GM21528 (cell line): ENCODE data around the gene RPH3AL.
"Not testable (repeated sequence)": the region's sequence is repeated elsewhere in the genome, so short reads cannot be mapped to it uniquely, and the experiment has no call there.

ENCODE experiments used
- ATAC-seq: cut with Tn5 transposase; IDR thresholded peaks from one replicate; pipeline ENCODE4 v1.9.1; 2021; ENCODE audit warnings: mild to moderate bottlenecking, moderate library complexity; ENCODE audit not compliant: unreplicated experiment, low FRiP score

RPH3AL gene

GRCh38 chr17:381516-381915, 28.9 kb upstream of the RPH3AL start:
- no peak for ATAC-seq

DNA sequence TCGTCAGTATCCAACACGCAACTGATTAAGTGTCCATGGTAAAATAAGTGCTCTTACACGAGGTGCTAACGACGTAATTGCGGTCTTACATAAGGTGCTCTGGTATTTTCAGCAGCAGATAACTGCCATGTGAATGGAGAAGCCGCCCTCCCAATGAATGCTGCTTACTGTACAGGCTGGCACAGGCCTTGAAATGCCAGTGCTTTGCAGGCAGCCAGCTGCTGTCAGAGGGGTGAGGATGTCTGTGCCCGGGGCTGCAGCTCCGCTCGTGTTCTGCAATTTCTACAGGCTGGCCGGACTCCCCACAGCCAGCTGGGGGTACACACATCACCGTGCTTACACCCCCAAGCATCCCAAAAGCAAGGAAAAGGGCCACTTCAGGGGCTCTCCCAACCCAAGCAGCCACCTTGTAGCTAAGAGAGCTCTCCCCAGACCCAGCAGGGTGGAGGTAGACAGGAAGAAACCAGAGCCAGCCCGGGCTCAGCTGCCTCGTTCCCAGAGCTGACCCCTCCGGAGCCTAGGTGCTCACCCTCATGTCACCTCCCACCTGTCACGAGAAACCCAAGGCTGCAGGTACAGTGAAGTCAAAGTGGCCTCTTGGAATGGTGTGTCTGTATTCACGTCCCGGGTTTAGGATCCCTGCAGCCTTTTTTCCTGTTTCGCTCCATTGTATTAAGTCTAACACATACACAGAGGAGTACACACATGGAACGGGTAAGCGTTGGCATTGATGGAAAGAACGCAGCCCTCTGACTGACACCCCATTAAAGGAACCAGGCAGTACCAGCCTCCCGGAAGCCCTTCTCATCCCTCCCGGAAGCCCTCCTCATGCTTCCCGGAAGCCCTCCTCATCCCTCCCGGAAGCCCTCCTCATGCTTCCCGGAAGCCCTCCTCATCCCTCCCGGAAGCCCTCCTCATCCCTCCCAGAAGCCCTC, 27.2 kb upstream of the RPH3AL start:
- no peak for ATAC-seq

DNA sequence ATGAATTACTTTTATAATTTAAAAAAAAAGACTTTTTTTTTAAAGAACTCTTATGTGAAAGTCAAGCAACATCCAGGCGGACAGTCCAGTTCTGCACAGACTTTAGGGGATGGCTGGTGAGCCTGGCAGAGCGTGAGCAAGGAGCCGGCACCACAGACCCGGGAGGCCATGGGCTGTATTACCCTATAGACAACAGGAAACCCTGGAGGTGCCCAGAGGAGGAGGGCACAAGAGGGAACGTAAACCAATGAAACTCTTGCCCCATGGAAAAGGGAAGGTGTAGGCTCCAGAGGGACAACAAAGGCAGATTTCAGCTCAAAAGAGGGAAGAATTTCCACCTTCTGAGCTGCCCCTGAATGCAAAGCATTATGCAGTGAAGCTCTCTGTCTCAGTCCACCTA, 25.5 kb upstream of the RPH3AL start:
- ATAC-seq: no peak

GRCh38 chr17:376936-377863, 24.6 kb upstream of the RPH3AL start:
- ATAC-seq: no peak

DNA sequence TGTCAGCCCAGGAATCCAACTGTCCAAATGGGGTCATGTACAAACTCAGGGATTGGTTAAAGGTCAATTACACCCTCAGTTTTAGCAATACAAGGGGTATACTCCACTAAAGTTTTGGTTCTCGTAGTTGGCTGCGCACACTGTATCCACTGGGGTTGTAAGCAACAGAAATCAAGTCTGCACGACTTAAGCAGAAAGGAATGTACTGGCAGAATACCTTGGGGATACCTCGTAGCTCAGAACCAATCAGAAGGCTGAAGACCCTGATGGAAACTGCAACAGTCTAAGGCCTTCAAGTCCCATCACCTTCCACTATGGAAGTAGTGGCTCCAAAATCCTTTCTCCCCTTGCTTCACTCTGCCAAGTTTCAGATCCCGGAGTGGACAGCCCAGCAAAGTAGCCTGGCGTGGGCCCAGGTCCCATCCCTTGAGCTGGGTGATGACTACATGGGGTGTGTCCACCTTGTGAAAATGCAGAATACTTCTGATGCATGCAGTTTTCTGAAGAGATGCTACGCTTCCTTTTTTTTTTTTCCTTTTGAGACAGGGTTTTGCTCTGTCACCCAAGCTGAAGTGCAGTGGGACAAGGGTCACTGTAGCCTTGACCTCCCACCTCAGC, 21.1 kb upstream of the RPH3AL start:
- no peak for ATAC-seq

- ATAC-seq: no peak
These were observed 19.8 kb upstream of the RPH3AL start for GRCh38 chr17:372157-373152.

DNA sequence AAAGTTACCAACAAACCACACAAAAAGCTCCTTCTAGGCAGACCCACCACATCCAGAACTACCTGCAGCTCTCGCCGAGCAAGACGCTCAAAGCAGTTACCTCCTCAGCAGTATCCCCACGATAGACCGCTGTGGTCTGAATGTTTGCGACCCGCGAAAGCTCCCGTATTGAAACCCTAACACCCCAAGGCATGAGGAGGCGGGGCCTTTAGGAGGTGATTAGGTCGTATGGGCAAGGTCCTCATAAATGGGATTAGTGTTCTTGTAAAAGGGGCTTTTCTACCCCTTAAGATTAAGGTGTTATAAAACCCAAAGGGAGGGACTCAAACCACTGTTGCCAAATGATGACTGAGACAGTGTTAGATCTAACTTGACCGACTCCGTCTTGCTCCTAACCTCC, 19.0 kb upstream of the RPH3AL start:
- no peak for ATAC-seq

DNA sequence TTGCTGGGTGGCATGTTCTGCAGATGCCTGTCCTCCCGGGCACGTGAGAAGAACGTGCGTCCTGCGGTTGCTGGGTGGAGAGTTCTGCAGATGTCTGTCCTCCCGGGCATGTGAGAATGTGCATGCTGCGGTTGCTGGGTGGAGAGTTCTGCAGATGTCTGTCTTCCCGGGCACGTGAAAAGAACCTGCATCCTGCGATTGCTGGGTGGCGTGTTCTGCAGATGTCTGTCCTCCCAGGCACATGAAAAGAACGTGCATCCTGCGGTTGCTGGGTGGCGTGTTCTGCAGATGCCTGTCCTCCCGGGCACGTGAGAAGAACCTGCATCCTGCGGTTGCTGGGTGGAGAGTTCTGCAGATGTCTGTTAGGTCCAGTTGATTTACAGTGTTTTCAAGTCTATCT, 15.0 kb upstream of the RPH3AL start:
- not testable (repeated sequence) for ATAC-seq

- ATAC-seq: not testable (repeated sequence)
These were observed 14.3 kb upstream of the RPH3AL start for GRCh38 chr17:366657-367615.

- ATAC-seq: no peak
These were observed 12.2 kb upstream of the RPH3AL start for GRCh38 chr17:364766-365165.

GRCh38 chr17:364308-364707, 11.7 kb upstream of the RPH3AL start:
- no peak for ATAC-seq

GRCh38 chr17:362721-363120, 10.1 kb upstream of the RPH3AL start:
- no peak for ATAC-seq

DNA sequence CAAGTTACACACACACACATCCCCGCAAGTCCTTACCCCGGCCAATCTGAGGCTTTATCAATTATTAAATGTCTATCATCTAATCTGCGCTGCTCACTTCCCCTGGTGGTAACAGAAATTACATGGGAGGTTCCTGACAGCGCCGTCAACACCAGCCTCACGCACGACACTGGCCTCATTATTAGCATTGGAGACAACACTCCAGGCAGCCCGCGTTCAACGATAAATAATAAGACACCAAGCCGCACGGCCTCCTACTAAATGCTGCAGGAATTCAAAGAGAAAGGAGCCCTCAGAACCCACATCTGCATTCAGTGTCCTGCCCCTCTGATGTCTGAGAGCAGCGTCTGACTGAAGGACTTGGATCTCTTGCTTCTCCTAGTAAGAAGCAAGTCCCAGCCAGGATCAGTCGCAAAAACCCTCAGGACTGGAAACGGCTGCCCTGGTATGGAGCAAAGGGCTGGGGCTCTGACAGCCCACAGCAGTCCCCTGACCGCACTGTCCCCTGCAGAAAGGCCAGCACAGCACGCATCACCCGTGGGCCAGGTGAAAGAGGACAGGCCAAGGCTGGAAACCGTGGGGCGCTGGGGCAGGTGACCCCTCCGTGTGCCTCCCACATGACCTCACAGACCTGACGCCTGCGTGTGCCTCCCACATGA, 7.6 kb upstream of the RPH3AL start:
- no peak for ATAC-seq

- ATAC-seq: no peak
These were observed 6.0 kb upstream of the RPH3AL start for GRCh38 chr17:358491-359151.

- no peak for ATAC-seq
These were observed 5.0 kb upstream of the RPH3AL start for GRCh38 chr17:357644-358043.

DNA sequence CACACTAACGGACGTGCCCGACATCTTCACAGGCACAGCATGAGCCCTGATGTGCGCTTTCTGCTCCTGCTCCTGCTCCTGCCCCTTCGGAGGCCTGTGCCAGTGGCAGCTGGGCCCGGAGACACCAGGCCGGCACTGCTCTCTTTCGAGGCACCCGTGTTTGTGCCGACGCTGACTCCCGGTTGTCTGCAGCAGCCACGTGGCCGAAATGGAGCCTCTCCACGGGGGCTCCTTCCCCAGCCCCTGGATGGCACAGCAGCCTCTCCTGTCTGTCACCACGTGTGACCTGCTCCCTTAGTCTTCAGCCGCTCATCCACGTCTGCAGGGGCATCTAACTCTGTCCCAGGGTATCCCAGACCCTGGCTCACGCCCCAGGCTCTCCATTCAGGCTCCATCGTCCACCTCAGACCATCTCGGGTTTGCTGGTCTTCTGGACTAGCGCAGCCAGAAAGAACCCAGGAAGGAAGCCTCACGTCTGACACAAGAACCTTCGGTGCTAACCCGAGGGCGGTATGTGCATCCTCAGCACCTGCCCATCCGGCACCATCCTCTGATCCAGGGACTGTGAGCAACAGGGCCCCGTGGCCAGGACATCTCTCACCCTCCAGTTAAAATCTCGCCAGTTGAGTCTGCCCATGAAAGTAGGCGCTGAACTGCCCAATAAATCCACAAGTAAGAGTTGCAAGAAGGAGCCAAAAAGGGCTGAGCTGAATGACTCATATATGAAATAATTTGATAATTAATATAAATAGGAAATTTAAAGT, 4.2 kb upstream of the RPH3AL start:
- no peak for ATAC-seq
